Right renal pelvis (tissue), 4 donors: ENCODE data around the gene EPB41L3. TPM values are rescaled to one million over a fixed set of nuclear protein-coding genes. Genes with fewer than 3 reads are reported as not detected.
A peak's percentile ranks its signal among the peaks of the same experiment; 100 is the strongest.
"Not testable (repeated sequence)": the region's sequence is repeated elsewhere in the genome, so short reads cannot be mapped to it uniquely, and the experiment has no call there.

ENCODE experiments used
- DNase-seq, 4 donors: peaks; one replicate each; pipeline ENCODE4 v3.0.0-alpha.2; 2013; ENCODE audit warnings: low read depth in 4 of 4, low spot score in 3 of 4, missing footprints in 1 of 4
- polyA plus RNA-seq, 4 donors: library from polyadenylated mRNA; unstranded; fragments of 120-200 nt; gene quantifications; one replicate each; pipeline ENCODE4 v1.2.1, GENCODE V29; 2013; ENCODE audit not compliant: insufficient read length in 4 of 4

EPB41L3 gene
- polyA plus RNA-seq, 4 donors = 58.4 to 63.6 (median 60.0) TPM

- DNase-seq = no peak
These were observed 43.4 kb downstream of the EPB41L3 start for GRCh38 chr18:5500158-5500939.

GRCh38 chr18:5498452-5498851, 45.3 kb downstream of the EPB41L3 start:
- DNase-seq = no peak

- DNase-seq = no peak
These were observed 47.5 kb downstream of the EPB41L3 start for GRCh38 chr18:5496305-5496704.

- DNase-seq = no peak
These were observed 52.9 kb downstream of the EPB41L3 start for GRCh38 chr18:5490753-5491480.

- DNase-seq = no peak
These were observed 55.0 kb downstream of the EPB41L3 start for GRCh38 chr18:5488844-5489243.

- DNase-seq = not testable (repeated sequence)
These were observed 55.8 kb downstream of the EPB41L3 start for GRCh38 chr18:5488044-5488443.

- no peak for DNase-seq
These were observed 59.3 kb downstream of the EPB41L3 start for GRCh38 chr18:5484526-5484925.

- DNase-seq = no peak
These were observed 62.2 kb downstream of the EPB41L3 start for GRCh38 chr18:5481621-5482020.

- no peak for DNase-seq
These were observed 65.5 kb downstream of the EPB41L3 start for GRCh38 chr18:5478261-5478660.

- DNase-seq = no peak
These were observed 66.6 kb downstream of the EPB41L3 start for GRCh38 chr18:5476961-5477800.

GRCh38 chr18:5475267-5475666, 68.5 kb downstream of the EPB41L3 start:
- DNase-seq = no peak

GRCh38 chr18:5469340-5469739, 74.5 kb downstream of the EPB41L3 start:
- no peak for DNase-seq

- no peak for DNase-seq
These were observed 75.4 kb downstream of the EPB41L3 start for GRCh38 chr18:5468394-5468793.

GRCh38 chr18:5467671-5468070, 76.1 kb downstream of the EPB41L3 start:
- no peak for DNase-seq

- DNase-seq = no peak
These were observed 77.5 kb downstream of the EPB41L3 start for GRCh38 chr18:5466256-5466655.

GRCh38 chr18:5464251-5464650, 79.5 kb downstream of the EPB41L3 start:
- no peak for DNase-seq

- DNase-seq = no peak
These were observed 80.0 kb downstream of the EPB41L3 start for GRCh38 chr18:5463831-5464230.

GRCh38 chr18:5463390-5463789, 80.4 kb downstream of the EPB41L3 start:
- DNase-seq = no peak

- DNase-seq = no peak
These were observed 81.6 kb downstream of the EPB41L3 start for GRCh38 chr18:5462227-5462626.

- peak in 1 of 4 donors; percentile 35 for DNase-seq
These were observed 82.8 kb downstream of the EPB41L3 start for GRCh38 chr18:5461041-5461440.

- no peak for DNase-seq
These were observed 86.3 kb downstream of the EPB41L3 start for GRCh38 chr18:5457462-5457957.
